ENCODE results near the gene TUFT1.

Gene TUFT1

GRCh38 chr1:151510957-151511635 is 29.0 kb upstream of the TUFT1 start, which contains the start of gene CGN:
CGN (plus strand) TSS chr1:151511387; CDS start chr1:151518520, 7,133 bp downstream.
- peak within 1 kb of the TSS; percentile 54 for H3K4me3 ChIP-seq (ENCODE audit: low read depth, low read length)
- TF ChIP-seq CTCF (IDR thresholded peaks at IDR 0.05; ENCODE audit: insufficient read depth, low read length, missing control alignments), result no peak
- POLR2A ChIA-PET, result interaction anchor here (0.6 kb wide), 1 partner anchor 490 kb away, joined by 3 read pairs; no protein-coding TSS in a partner anchor
- DNase-seq (ENCODE audit: low read depth, low spot score), result no peak
- CTCF ChIA-PET, result interaction anchor here (0.7 to 1.6 kb wide), 5 partner anchors 9 to 246 kb away, joined by 3 to 4 read pairs (median 3); no protein-coding TSS in a partner anchor

- POLR2A ChIA-PET, result no interaction called here
These were observed 28.4 kb upstream of the TUFT1 start for GRCh38 chr1:151511636-151512215.

GRCh38 chr1:151512326-151512725 is 27.8 kb upstream of the TUFT1 start:
- DNase-seq (ENCODE audit: low read depth, low spot score), result no peak
- TF ChIP-seq CTCF (IDR thresholded peaks at IDR 0.05; ENCODE audit: insufficient read depth, low read length, missing control alignments), result no peak
- CTCF ChIA-PET, result interaction anchor here (1.5 kb wide), 1 partner anchor 245 kb away, joined by 3 read pairs; no protein-coding TSS in a partner anchor
- no peak overlapping the region for H3K4me3 ChIP-seq (ENCODE audit: low read depth, low read length)
- POLR2A ChIA-PET, result no interaction called here

More at GRCh38 chr1:151511636-151512215, 28.4 kb upstream of the TUFT1 start:
- CTCF ChIA-PET, result interaction anchor here (0.7 to 1.6 kb wide), 5 partner anchors 9 to 245 kb away, joined by 3 to 4 read pairs (median 3); no protein-coding TSS in a partner anchor
- peak overlapping the region; percentile 54 for H3K4me3 ChIP-seq (ENCODE audit: low read depth, low read length)
- no peak for DNase-seq (ENCODE audit: low read depth, low spot score)
- TF ChIP-seq CTCF (IDR thresholded peaks at IDR 0.05; ENCODE audit: insufficient read depth, low read length, missing control alignments), result no peak

GRCh38 chr1:151512801-151513625 is 27.1 kb upstream of the TUFT1 start:
- no peak for TF ChIP-seq CTCF (IDR thresholded peaks at IDR 0.05; ENCODE audit: insufficient read depth, low read length, missing control alignments)
- no peak for DNase-seq (ENCODE audit: low read depth, low spot score)
- POLR2A ChIA-PET, result no interaction called here
- H3K4me3 ChIP-seq (ENCODE audit: low read depth, low read length), result no peak overlapping the region
- CTCF ChIA-PET, result interaction anchor here (12.7 kb wide), 1 partner anchor 20 kb away, joined by 112 read pairs; no protein-coding TSS in a partner anchor

- ChIA-PET POLR2A (no interaction called here), CTCF (interaction anchor here (12.7 kb wide), 1 partner anchor 20 kb away, joined by 112 read pairs; no protein-coding TSS in a partner anchor)
- H3K4me3 ChIP-seq (ENCODE audit: low read depth, low read length), result no peak overlapping the region
- TF ChIP-seq CTCF (IDR thresholded peaks at IDR 0.05; ENCODE audit: insufficient read depth, low read length, missing control alignments), result no peak
- DNase-seq (ENCODE audit: low read depth, low spot score), result no peak
These were observed 26.4 kb upstream of the TUFT1 start for GRCh38 chr1:151513626-151514121.

Data from AG04449 (cell line).